H9 (cell line): Measurements from ENCODE around the gene LPO. TPM values are rescaled to one million over a fixed set of nuclear protein-coding genes. Genes with fewer than 3 reads are reported as not detected.

Source experiments
- DNase-seq: peaks from one replicate; pipeline ENCODE4 v3.0.0-alpha.2; 2017
- H2AFZ ChIP-seq: one replicate; pipeline ENCODE4 v1.6.1; 2013; ENCODE audit warnings: mild to moderate bottlenecking, low read length, control low read depth, moderate library complexity
- H2AK5ac ChIP-seq: 2 replicates; pipeline ENCODE4 v1.6.1; 2013; ENCODE audit warnings: low read length, control low read depth, mixed read lengths; ENCODE audit not compliant: insufficient read length
- H2BK120ac ChIP-seq: one replicate; pipeline ENCODE4 v1.6.1; 2013; ENCODE audit warnings: low read depth, mild to moderate bottlenecking, low read length, control low read depth, inconsistent platforms; ENCODE audit not compliant: poor library complexity, severe bottlenecking
- H2BK12ac ChIP-seq: 2 replicates; pipeline ENCODE4 v1.6.1; 2013; ENCODE audit warnings: low read length, control low read depth, mixed read lengths, low read depth; ENCODE audit not compliant: insufficient read length
- H2BK15ac ChIP-seq: 2 replicates; pipeline ENCODE4 v1.6.1; 2013; ENCODE audit warnings: low read depth, low read length, control low read depth
- H2BK20ac ChIP-seq: one replicate; pipeline ENCODE4 v1.6.1; 2013; ENCODE audit warnings: low read depth, mild to moderate bottlenecking, low read length, control low read depth, inconsistent platforms; ENCODE audit not compliant: poor library complexity, severe bottlenecking
- H2BK5ac ChIP-seq: 2 replicates; pipeline ENCODE4 v1.6.1; 2013; ENCODE audit warnings: low read length, control low read depth, mixed read lengths; ENCODE audit not compliant: insufficient read length
- H3K14ac ChIP-seq: 2 replicates; pipeline ENCODE4 v1.6.1; 2013; ENCODE audit warnings: low read length, control low read depth; ENCODE audit not compliant: insufficient read depth
- H3K18ac ChIP-seq: 2 replicates; pipeline ENCODE4 v1.6.1; 2013; ENCODE audit warnings: low read depth, mild to moderate bottlenecking, mixed read lengths, low read length, control low read depth; ENCODE audit not compliant: insufficient read length
- H3K23ac ChIP-seq: 2 replicates; pipeline ENCODE4 v1.6.1; 2013; ENCODE audit warnings: low read length, control low read depth, mixed read lengths, low read depth; ENCODE audit not compliant: insufficient read length
- H3K23me2 ChIP-seq: 2 replicates; pipeline ENCODE4 v1.6.1; 2013; ENCODE audit warnings: low read depth, mild to moderate bottlenecking, mixed read lengths, low read length, control low read depth; ENCODE audit not compliant: insufficient read length, poor library complexity, severe bottlenecking
- H3K27ac ChIP-seq: 2 replicates; pipeline ENCODE4 v1.5.1; 2013; ENCODE audit warnings: low read length, control low read depth, mixed read lengths, low read depth; ENCODE audit not compliant: insufficient read length
- H3K27me3 ChIP-seq: 2 replicates; pipeline ENCODE4 v1.6.1; 2013; ENCODE audit warnings: low read length, control low read depth, inconsistent platforms; ENCODE audit not compliant: insufficient read depth
- H3K4ac ChIP-seq: 2 replicates; pipeline ENCODE4 v1.6.1; 2013; ENCODE audit warnings: low read depth, mild to moderate bottlenecking, control low read depth, inconsistent platforms, low read length, moderate library complexity
- H3K4me1 ChIP-seq: 2 replicates; pipeline ENCODE4 v1.6.1; 2013; ENCODE audit warnings: low read length, control low read depth, inconsistent platforms; ENCODE audit not compliant: insufficient read depth
- H3K4me2 ChIP-seq: 2 replicates; pipeline ENCODE4 v1.6.1; 2013; ENCODE audit warnings: low read length, control low read depth, mixed read lengths; ENCODE audit not compliant: insufficient read length, insufficient read depth
- H3K56ac ChIP-seq: 2 replicates; pipeline ENCODE4 v1.6.1; 2013; ENCODE audit warnings: low read depth, mild to moderate bottlenecking, mixed read lengths, low read length, control low read depth; ENCODE audit not compliant: insufficient read length
- H3K79me1 ChIP-seq: 2 replicates; pipeline ENCODE4 v1.6.1; 2013; ENCODE audit warnings: low read depth, mild to moderate bottlenecking, moderate library complexity, low read length, control low read depth, inconsistent platforms; ENCODE audit not compliant: insufficient read depth, poor library complexity, severe bottlenecking
- H3K79me2 ChIP-seq: 2 replicates; pipeline ENCODE4 v1.6.1; 2013; ENCODE audit warnings: low read length, control low read depth, inconsistent platforms; ENCODE audit not compliant: insufficient read depth
- H3K9ac ChIP-seq: 2 replicates; pipeline ENCODE4 v1.6.1; 2013; ENCODE audit warnings: low read length, control low read depth, mixed read lengths; ENCODE audit not compliant: insufficient read length; ENCODE audit errors: extremely low read depth
- H3K9me3 ChIP-seq: one replicate; pipeline ENCODE4 v1.6.1; 2013; ENCODE audit warnings: low read depth, low read length, inconsistent platforms; ENCODE audit not compliant: control insufficient read depth
- H3T11ph ChIP-seq: one replicate; pipeline ENCODE4 v1.6.1; 2013; ENCODE audit warnings: mild to moderate bottlenecking, low read length, control low read depth, inconsistent platforms
- H4K20me1 ChIP-seq: one replicate; pipeline ENCODE4 v1.6.1; 2013; ENCODE audit not compliant: control insufficient read depth, insufficient read length, insufficient read depth
- H4K5ac ChIP-seq: 2 replicates; pipeline ENCODE4 v1.6.1; 2013; ENCODE audit warnings: low read depth, mild to moderate bottlenecking, mixed read lengths, low read length, control low read depth; ENCODE audit not compliant: insufficient read length
- H4K8ac ChIP-seq: replicated peaks from 2 replicates; pipeline ENCODE4 v1.6.1; 2013; ENCODE audit warnings: low read length, control low read depth, mixed read lengths, low read depth; ENCODE audit not compliant: insufficient read length
- H4K91ac ChIP-seq: 2 replicates; pipeline ENCODE4 v1.6.1; 2013; ENCODE audit warnings: low read depth, mild to moderate bottlenecking, moderate library complexity, mixed read lengths, low read length, control low read depth; ENCODE audit not compliant: insufficient read length
- H3K27ac Mint-ChIP-seq, 3 experiments: 2 replicates in 2 of 3; 3 replicates in 1 of 3; pipeline ENCODE4 v1.8.0; 2020 to 2021; ENCODE audit warnings: mixed read lengths in 3 of 3, mild to moderate bottlenecking in 1 of 3, moderate library complexity in 1 of 3
- H3K27me3 Mint-ChIP-seq: 2 replicates; pipeline ENCODE4 v1.8.0; 2021; ENCODE audit warnings: low read depth, mild to moderate bottlenecking, moderate library complexity, mixed read lengths
- H3K36me3 Mint-ChIP-seq, 3 experiments: 2 replicates in 2 of 3; 3 replicates in 1 of 3; pipeline ENCODE4 v1.8.0; 2020 to 2021; ENCODE audit warnings: low read depth in 3 of 3, mixed read lengths in 3 of 3; ENCODE audit not compliant: insufficient read depth in 1 of 3
- H3K4me1 Mint-ChIP-seq, 2 experiments: 2 replicates each; pipeline ENCODE4 v1.8.0; 2020; ENCODE audit warnings: mixed read lengths in 2 of 2
- H3K4me3 Mint-ChIP-seq, 2 experiments: 2 replicates in 1 of 2; 3 replicates in 1 of 2; pipeline ENCODE4 v1.8.0; 2020 to 2021; ENCODE audit warnings: mild to moderate bottlenecking in 2 of 2, mixed read lengths in 2 of 2, moderate library complexity in 1 of 2
- H3K9me3 Mint-ChIP-seq, 2 experiments: 2 replicates in 1 of 2; 3 replicates in 1 of 2; pipeline ENCODE4 v1.8.0; 2020; ENCODE audit warnings: mild to moderate bottlenecking in 2 of 2, mixed read lengths in 2 of 2, moderate library complexity in 1 of 2
- CTCF ChIP-seq: fragments of 200-600 bp; sonication (generic); conservative IDR thresholded peaks from 3 replicates; pipeline ENCODE4 v1.8.0; 2021; ENCODE audit warnings: antibody characterized with exemption, mild to moderate bottlenecking
- WGBS: extraction: QIAGEN DNeasy Blood & Tissue Kit; methylation state at CpG from one replicate; pipeline ENCODE4 v1.1.7; 2013; ENCODE audit warnings: missing lambda C conversion rate, low lambda C conversion rate, mixed read lengths; ENCODE audit not compliant: insufficient read length; ENCODE audit errors: extremely low coverage; 5-methylcytosine and 5-hydroxymethylcytosine counted together
- total RNA-seq: library from RNA; stranded (reverse); gene quantifications from 2 replicates; pipeline ENCODE4 v1.2.1, GENCODE V29; 2021

LPO gene
- total RNA-seq, 1 experiment from 2014 or later: 0.17 TPM

DNA sequence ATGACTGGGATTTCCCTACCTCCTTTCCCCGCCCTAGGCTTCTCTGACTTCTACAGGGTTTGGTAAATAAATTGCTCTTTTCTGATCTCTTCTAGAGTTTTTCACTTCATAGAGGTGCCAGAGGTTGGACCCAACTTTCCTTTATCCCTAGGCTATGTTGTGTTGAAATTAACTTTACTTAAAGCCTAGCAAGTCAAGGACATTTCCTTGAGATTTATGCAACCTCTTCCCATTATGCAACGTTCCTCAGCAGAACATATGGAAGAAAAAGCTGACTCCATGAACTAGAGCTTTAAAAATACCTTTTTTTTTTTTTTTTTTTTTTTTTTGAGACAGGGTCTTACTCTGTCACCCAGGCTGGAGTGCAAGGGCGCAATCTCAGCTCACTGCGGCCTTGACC, 26.9 kb downstream of the LPO start:
- Histone ChIP-seq H2AFZ (no peak overlapping the region), H3K4ac (no peak overlapping the region), H3K4me1 (no peaks in the 10 kb centered on the region), H3K9ac (no peak overlapping the region), H3K18ac (no peak overlapping the region), H3K9me3 (no peaks in the 10 kb centered on the region), H4K5ac (no peak overlapping the region), H2BK120ac (no peak overlapping the region), H2AK5ac (no peak overlapping the region), H3K27ac (no peak overlapping the region), H3K23ac (no peak overlapping the region), H4K8ac (no peak overlapping the region), H3K79me1 (no peaks in the 10 kb centered on the region), H2BK15ac (no peak overlapping the region), H3K56ac (no peak overlapping the region), H3T11ph (no peak overlapping the region), H2BK20ac (no peak overlapping the region), H3K14ac (no peak overlapping the region), H3K23me2 (no peaks in the 10 kb centered on the region), H2BK12ac (no peak overlapping the region), H3K27me3 (no peaks in the 10 kb centered on the region), H4K91ac (no peak overlapping the region), H2BK5ac (no peak overlapping the region), H3K4me2 (no peak overlapping the region), H3K79me2 (no peaks in the 10 kb centered on the region), H4K20me1 (no peaks in the 10 kb centered on the region)
- TF ChIP-seq CTCF: no peak
- Mint-ChIP-seq H3K27me3 (peaks cover 57% of the 10 kb centered on the region), H3K27ac (no peak overlapping the region), H3K9me3 (no peaks in the 10 kb centered on the region), H3K4me1 (no peaks in the 10 kb centered on the region), H3K36me3 (no peaks in the 10 kb centered on the region), H3K4me3 (no peak overlapping the region)
- no CpG with 5 or more reads among the region's 4 CpGs for WGBS
- no peak for DNase-seq
